ENCODE measurements around the gene CCR5AS. TPM values are rescaled to one million over a fixed set of nuclear protein-coding genes. Genes with fewer than 3 reads are reported as not detected.

The CCR5AS gene

DNA sequence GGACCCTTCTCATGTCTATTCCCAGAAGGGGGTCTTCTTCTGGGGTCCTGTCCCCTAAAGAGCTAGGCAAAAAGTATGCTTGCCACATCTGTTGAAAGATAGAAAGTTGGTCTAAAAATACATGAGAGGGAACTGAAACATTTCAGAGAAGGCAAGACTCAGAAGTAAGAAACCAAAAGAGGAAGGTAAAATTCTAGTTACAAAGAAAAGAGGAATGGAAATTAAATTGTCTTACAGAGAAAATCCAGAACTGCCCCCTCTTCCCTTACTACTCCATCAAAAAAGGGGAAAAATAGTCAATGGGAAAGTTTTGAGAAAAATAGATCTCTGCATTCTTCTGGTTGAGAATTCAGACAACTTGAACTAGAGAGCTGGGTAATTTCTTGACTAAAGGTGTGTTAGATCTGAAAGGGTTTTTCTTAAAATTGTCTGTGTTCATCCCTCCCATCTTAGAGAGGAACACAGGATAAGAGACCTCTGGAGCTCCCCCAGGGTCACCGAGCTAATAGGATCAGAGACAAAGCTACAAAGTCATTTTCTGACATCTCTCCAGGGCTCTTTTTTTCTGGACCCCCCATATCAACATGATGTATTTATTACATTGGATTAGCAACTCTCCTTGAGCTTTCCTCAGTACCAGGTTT is 85.3 kb downstream of the CCR5AS start:
- DNase-seq (ENCODE audit: extremely low read depth, low read depth, low spot score), result no peak

GRCh38 chr3:46318207-46318927 is 88.5 kb downstream of the CCR5AS start:
- no peak for DNase-seq (ENCODE audit: extremely low read depth, low read depth, low spot score)

DNA sequence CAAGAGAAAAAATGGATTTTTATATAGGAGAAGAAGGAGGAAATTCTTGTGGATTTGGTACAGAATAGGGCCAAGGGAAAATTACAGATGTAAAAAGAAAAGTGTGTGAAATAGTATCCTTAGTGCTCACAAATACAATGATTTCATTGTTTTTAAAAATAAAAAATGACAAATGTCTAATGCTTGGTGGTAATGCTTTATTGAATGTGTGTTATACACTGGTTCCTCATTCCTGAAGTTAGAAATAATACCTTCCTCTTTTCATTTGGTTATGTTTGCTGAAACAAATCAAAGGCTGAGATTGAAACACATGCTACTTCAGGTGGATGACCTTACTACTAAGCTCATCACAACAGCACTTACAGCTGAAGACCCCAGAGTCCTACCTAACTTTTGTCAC is 90.7 kb downstream of the CCR5AS start:
- DNase-seq (ENCODE audit: extremely low read depth, low read depth, low spot score), result no peak

GRCh38 chr3:46314517-46314916 is 92.3 kb downstream of the CCR5AS start:
- no peak for DNase-seq (ENCODE audit: extremely low read depth, low read depth, low spot score)

Other genes starting within 250 kb of the CCR5AS start
- gene CCR1, start 198.8 kb downstream of the CCR5AS start, total RNA-seq, result not detected in 2 replicates
- not detected in 2 replicates for gene CCR3, start 164.6 kb downstream of the CCR5AS start, total RNA-seq
- gene CCR2, start 53.0 kb downstream of the CCR5AS start, total RNA-seq, result not detected in 2 replicates
- not detected in 2 replicates for gene CCR5, start 36.1 kb downstream of the CCR5AS start, total RNA-seq
- gene CCRL2, start 193 bp upstream of the CCR5AS start, total RNA-seq, result 11.5 and 15.8 TPM in 2 replicates
- gene LTF, start 57.8 kb upstream of the CCR5AS start, total RNA-seq, result not detected in 2 replicates
- gene RTP3, start 90.9 kb upstream of the CCR5AS start, total RNA-seq, result not detected in 2 replicates
- gene LRRC2, start 159.2 kb upstream of the CCR5AS start, total RNA-seq, result 0.41 TPM in 1 of 2 replicates, not detected in the other
- gene FAM240A, start 205.5 kb upstream of the CCR5AS start, total RNA-seq, result not detected in 2 replicates

Data from glomerular endothelial cell (primary cell).